Midbrain (tissue), 1 donor: ENCODE data around the gene ANKRD11.
"Not testable (repeated sequence)": the region's sequence is repeated elsewhere in the genome, so short reads cannot be mapped to it uniquely, and the experiment has no call there.

ENCODE experiments used
- DNase-seq: peaks from one replicate; lab custom pipeline; 2025; lab: John Stamatoyannopoulos, UW

The ANKRD11 gene

GRCh38 chr16:89428605-89429004 is 61.8 kb downstream of the ANKRD11 start:
- not testable (repeated sequence) for DNase-seq

GRCh38 chr16:89426736-89427530 is 63.4 kb downstream of the ANKRD11 start:
- no peak for DNase-seq

GRCh38 chr16:89425523-89425922 is 64.8 kb downstream of the ANKRD11 start:
- no peak for DNase-seq

DNA sequence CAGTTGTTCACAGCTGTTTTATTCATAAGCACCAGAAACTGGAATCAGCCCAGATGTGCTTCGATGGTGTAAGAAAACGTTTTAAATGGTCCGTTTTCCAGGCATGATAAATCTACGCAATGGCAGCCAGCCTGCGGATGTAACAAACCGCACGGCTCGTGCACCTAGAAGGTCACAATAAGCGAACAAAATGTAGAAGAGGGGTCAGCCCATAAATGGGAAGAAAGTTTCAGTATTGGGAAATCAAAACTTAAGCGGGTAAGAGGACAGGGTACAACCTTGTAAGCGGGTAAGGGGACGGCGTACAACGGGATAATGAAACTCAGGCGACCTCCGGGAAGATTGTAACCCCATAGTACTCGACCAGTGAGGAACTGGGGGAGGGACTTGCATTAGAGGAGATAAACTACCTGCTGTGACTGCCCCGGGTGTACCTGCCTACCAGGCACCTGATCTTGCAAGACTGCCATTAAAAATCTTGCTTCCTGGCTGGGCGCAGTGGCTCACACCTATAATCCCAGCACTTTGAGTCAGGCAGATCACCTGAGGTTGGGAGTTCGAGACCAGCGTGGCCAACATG is 66.6 kb downstream of the ANKRD11 start:
- DNase-seq = no peak

DNA sequence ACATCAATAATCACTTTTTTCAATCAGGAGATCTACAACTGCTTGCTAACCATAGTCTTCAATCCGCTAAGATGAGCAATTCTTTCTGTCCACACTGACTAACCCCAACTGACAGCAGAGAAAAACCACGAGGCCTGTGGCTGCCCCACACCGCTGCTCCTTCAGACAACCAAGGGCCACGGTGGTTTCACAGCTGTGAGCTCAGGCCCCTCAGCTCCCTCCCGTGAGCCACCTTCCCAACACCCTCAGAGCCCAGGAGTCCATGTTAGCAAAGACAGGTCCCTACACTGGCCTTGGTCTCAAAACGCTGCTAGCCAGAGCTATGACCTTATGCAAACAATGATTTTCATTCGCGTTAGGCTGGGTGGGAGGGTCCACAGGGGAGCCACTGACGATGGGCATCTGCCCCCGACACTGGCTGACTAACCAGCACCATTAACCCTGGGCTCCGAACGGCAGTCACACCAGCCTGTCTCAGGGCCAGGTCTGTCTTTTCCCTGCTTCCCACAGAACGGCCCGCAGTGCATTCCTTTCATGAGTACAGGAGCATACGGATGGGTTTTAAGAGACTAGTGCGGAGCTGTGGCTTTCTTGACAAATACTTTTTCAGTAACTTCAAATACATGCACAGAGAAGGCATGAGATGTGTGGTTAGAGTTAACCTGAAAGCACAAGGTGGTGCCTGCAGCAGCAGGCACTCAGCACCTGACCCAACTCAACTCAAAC is 67.3 kb downstream of the ANKRD11 start:
- no peak for DNase-seq

GRCh38 chr16:89422527-89422904 is 67.8 kb downstream of the ANKRD11 start:
- DNase-seq = no peak

GRCh38 chr16:89421300-89421699 is 69.1 kb downstream of the ANKRD11 start:
- DNase-seq = not testable (repeated sequence)

DNA sequence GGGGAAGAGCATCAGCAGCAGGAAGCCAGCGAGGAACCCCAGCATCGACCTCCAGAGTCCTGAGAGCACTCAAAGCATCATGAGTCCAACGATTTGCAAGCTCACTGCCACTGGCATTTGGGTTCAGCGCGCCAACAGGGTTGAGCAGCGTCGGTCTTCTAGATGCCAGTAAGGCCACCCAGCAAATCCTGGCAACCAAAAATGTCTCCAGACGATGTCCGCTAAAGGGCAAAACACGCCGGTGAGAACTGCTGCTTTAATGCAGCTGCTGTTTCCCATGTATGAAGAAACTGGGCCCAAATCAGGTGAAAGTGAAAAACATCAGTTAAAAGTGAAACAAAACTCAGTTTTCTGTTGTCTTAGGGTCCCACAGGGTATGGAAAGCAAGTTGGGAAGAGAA is 70.2 kb downstream of the ANKRD11 start:
- peak; percentile 21 for DNase-seq

DNA sequence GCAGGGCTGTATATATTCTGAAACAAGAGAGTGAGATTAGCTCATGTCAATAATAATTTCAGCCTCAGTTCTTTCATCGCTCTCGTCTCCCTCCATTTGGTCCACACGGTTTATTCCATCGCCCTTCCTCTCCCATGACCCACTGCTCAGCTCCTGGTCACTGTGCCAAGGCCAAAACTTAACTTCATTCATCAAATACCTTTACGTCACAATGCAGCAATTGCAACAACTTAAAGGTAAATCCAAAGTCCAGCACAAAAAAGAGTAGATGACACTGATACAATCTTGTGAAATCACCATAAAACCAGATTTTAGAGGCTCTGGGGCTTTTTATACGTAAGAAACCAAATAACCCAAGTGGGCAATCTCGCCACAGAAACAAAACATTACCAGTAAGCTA is 72.0 kb downstream of the ANKRD11 start:
- no peak for DNase-seq

- DNase-seq = no peak
These were observed 73.0 kb downstream of the ANKRD11 start for GRCh38 chr16:89417352-89417751.

GRCh38 chr16:89413811-89414585 is 76.4 kb downstream of the ANKRD11 start:
- no peak for DNase-seq

GRCh38 chr16:89412811-89413210 is 77.5 kb downstream of the ANKRD11 start:
- no peak for DNase-seq

DNA sequence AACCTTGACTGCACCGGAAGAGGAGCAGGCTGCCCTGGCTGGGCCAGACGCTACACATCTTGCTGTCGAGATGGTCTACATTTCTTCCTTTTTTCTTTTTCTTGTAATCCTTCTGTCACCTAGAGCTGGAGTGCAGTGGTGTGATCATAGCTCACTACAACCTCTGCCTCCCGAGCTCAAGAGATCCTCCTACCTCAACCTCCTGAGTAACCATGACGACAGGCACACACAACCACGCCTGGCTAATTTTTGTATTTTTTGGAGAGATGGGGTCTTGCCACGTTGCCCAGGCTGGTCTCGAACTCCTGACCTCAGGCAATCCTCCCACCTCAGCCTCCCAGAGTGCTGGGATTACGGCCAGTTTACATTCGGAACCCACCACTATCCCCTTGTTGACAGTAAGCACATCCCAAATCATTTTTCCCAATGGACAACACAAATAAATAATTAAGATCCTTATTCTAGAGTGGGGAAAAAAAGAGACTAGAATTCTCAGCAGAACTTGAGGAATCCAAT is 79.0 kb downstream of the ANKRD11 start:
- no peak for DNase-seq

DNA sequence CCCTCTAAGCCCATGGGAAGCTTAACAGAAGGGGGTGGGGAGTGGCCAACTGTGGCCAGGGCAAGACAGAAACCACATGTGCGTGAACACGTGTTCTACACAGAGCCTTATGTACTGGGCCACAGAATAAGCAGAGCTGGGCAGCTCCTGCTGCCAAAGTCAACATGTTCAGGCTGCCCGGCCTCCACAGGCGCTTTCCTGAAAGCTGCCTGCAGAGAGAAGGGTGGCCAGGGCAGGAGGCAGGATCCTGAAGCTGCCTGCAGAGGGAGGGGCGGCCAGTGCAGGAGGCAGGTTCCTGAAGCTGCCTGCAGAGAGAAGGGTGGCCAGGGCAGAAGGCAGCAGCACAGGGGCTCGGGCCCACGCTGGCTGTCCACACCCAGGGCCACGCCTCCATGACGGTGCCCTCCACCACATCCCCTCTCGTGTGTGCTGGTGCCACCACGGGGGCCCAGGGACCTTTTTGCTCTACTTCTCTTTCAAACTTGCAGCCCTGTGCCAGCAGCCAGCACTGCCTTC is 79.5 kb downstream of the ANKRD11 start:
- DNase-seq = peak; percentile 68

DNA sequence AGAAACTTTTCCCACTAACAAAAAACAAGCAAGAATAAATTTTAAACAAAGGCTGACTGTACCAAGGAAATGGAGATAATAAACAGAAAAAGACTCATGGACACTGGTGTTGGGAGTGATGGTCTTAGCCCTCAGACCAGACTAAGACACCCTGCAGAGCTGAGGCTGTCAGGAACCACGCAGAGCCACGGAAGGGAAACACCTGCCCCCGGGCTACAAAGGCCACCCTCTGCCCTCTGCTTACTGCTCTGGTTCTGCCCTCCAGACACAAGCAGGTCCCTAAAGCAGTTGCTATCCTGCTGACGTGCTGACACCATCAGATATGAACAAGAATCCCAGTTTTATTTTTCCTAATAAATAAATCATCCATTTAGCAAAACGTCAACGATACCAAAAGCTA is 80.0 kb downstream of the ANKRD11 start:
- DNase-seq = no peak

- DNase-seq = no peak
These were observed 81.1 kb downstream of the ANKRD11 start for GRCh38 chr16:89409161-89409711.

GRCh38 chr16:89408315-89408714 is 82.0 kb downstream of the ANKRD11 start:
- DNase-seq = no peak

GRCh38 chr16:89407925-89408300 is 82.4 kb downstream of the ANKRD11 start:
- DNase-seq = no peak

DNA sequence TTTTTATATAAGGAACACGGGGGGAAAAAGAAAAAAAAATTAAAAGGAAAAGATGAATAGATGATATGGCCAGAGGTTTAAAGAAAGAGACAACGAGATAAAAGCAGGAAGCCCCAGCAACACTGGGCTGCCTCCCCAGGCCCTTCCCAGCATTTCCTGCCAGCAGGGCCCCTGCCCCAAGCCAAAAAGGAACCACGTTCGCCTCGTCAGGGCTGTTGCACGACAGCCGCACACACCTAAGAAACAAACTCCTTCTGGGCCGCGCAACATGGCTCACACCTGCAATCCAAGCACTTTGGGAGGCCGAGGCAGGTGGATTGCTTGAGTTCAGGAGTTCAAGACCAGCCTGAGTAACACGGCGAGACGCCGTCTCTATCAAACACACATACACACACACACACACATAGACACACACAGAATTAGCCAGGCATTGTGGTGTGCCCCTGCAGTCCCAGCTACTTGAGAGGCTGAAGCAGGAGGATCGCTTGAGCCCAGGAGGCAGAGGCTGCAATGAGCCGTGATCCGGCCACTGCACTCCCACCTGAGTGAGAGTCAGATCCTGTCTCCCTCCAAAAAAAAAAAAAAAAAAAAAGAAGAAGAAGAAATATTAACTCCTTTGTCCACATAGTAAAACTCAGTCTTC is 83.0 kb downstream of the ANKRD11 start:
- no peak for DNase-seq

DNA sequence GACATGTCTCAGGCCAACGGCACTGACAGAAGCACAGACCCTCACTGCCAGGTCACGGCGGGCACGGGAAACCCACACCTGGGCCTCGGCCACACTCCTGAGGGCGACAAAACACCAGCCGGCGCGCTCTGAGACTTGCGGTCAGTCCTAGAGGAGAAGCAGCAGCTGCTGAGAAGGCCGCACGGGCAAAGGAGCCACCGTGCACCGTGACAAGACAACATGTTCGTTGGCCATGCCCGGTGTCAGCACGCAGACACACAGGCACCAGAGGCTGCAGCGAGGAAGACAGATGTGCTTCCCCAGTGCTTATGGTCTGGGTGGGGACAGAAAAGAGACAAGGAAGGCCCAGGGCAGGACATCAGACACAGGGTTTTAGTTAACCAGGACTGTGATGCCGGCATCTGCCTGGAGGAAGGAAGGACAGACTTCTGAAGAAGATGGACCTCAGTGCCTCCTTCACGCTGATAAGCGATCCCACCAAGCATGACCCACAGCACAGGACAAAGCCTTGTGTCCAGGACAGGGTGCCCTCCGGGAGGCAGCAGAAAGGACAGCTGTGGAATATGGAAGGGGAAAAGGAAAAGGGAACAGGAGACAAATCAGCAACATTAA is 84.0 kb downstream of the ANKRD11 start:
- DNase-seq = no peak

- DNase-seq = no peak
These were observed 85.8 kb downstream of the ANKRD11 start for GRCh38 chr16:89404561-89404960.
